ENCODE measurements around the gene NR2F1. TPM values are rescaled to one million over a fixed set of nuclear protein-coding genes. Genes with fewer than 3 reads are reported as not detected.

Gene NR2F1
- total RNA-seq, 1 experiment from 2014 or later = 0.53 TPM

DNA sequence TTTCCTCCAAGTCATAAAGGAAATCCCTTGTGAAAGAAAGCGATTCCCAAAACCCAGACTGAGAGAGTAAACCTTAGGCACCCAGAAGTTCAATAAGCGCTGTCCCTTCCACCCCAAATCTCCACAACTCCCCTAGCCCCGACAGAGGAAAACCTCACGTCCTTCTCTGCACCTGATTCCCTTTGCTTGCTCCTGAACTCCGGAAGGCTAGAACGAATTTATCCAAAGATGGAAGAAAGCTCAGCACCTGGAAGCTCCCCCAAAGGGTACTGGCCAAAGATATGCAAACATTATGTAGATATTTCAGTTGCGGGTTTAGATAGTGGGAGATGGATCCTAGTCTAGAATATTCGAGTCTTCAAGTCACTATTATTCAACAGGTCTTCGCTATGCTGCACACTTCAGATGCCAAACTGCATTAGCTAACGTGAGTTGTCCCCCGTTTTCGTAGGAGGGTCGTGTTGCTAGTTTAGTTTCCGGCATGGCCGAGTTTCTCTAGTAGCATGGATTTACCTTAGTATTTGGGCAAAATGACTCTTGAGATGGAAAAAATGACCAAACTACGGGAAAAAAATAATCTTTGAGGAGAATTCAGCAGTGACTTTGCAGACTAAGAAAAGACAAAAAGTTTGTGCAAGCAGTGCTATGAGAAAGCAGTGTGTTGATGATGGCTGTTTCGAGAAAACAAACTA lies 27.7 kb downstream of the NR2F1 start:
- no peak for DNase-seq (ENCODE audit: low read depth, low spot score)
- in situ Hi-C loops (cut with HindIII; ENCODE audit: low pct_unique_long_range_greater_than_20kb, low sequenced_read_pairs) = loop anchor here (25.0 kb wide), 1 partner anchor 202 kb away; no protein-coding TSS in a partner anchor

DNA sequence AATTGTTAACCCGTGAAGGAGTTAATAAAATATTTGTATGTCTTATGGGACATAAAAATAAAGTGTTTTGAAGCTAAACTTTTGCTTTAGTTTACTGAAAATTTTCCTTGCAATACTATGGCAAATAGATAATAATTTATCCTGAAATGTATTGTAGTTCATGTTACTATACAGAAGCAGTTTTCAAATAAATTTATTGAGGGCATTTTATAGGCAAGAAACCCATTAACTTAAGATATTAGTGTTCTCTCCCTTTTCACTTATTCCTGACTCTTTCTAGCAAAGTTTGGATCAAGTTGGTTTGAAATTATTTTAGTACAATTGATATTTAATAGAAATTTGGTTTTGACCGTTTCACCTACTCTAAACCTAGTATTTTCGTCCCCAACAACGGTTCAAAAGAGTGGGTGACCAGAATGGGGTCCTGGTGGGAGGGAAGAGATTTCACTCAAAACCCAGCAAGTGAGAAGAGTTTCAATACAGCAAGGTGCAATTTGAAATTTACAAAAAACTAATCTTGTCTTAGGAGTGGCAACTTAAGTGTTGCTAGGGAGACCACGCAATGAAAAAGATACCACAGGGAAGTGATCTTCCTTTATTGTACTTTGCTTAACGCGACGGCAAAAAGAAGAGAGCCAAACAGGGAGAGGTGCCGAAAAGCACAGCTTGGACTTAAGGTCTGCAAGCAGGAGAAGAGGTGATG lies 28.4 kb downstream of the NR2F1 start:
- in situ Hi-C loops (cut with HindIII; ENCODE audit: low pct_unique_long_range_greater_than_20kb, low sequenced_read_pairs) = loop anchor here (25.0 kb wide), 1 partner anchor 201 kb away; no protein-coding TSS in a partner anchor
- DNase-seq (ENCODE audit: low read depth, low spot score) = no peak

DNA sequence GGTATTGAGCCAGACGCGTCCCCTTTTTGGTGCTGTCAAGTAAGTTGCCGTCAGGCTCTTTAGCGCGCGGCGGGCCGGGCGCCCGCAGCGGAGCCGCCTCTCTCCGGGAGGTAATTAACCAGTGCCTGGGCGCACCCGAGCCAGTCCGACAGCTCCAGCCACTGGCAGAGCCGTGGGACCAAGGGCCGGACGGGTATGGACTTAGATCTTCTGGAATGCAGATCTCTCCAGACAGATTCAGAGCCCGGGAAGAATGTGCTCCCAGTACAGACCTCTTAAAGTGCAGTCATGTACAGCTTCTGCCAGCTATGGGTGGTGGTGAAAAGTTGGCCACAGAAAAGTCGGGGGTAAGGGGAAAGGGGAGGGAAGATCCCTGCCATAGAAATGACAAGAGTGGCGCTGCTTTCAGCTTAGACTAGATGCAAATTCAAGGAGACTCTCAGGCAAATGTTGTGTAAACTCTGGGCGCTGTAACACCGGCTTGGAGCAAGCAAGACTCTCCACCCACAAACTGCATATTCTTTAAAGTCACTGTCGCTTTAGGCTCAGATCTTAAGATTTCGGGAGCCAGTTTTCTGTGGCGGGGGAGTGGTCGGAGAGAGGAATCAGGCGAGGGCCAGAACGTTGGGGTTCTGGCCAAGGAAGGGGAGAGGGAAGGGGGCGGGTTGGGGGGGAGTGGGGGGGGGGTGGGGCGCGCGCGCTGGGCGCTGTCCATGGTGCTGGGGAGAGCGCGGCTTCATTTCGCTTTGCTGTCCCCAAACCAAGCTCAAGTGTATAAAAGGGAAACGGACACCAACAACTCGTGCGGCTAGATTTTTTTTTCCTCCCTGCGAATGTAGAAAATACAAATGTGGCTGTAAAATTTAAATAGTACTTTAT lies 29.2 kb downstream of the NR2F1 start:
- in situ Hi-C loops (cut with HindIII; ENCODE audit: low pct_unique_long_range_greater_than_20kb, low sequenced_read_pairs) = loop anchor here (25.0 kb wide), 1 partner anchor 200 kb away; no protein-coding TSS in a partner anchor
- peak; percentile 11 for DNase-seq (ENCODE audit: low read depth, low spot score)

DNA sequence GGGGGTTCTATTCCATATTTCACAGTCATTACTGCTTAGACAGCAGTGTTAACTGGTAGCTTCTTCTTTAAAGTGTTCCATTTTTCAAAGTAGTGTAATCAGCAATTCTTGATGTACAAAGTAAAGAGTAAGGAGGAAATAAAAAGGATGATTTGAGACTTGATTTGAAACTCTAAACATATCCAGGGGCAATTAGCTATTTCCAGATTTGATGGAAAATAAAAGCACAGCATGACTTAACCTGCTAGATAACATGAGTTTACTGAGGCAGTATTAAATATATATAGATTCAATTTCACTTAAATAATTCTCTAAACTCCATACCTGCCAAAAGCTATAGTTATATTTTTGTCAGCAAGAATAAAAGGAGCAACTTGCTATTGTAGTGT lies 29.8 kb downstream of the NR2F1 start:
- DNase-seq (ENCODE audit: low read depth, low spot score) = no peak
- in situ Hi-C loops (cut with HindIII; ENCODE audit: low pct_unique_long_range_greater_than_20kb, low sequenced_read_pairs) = loop anchor here (25.0 kb wide), 1 partner anchor 199 kb away; no protein-coding TSS in a partner anchor

DNA sequence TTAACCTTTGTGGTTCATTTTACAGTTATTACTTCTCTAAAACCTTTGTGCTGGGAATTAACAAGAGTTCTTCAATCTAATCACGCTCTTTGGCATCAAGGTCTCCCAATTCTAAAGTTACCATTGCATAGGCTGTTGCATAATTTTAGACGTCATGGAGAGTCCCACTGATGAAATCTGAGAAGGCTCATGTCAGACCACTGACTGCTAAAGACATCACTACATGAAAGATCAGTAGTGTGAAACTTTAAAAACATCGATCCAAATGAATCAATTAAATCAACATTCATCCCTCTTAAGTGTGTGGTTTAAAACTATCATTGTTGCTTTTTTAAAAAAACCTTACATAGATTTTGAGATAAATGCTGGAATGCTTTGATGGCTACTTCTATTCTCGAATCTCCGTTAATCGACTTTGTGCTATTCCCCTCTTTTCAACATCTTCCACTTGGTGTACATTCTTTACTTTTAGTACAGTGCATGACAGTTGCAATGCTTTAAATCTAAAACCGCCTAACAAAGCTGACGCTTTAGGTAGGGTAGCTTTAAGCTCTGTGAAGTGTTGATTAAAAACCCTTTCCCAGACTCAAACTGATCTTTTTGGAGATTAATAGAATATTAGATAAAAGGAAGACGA lies 33.6 kb downstream of the NR2F1 start:
- no peak for DNase-seq (ENCODE audit: low read depth, low spot score)
- in situ Hi-C loops (cut with HindIII; ENCODE audit: low pct_unique_long_range_greater_than_20kb, low sequenced_read_pairs) = loop anchor here (25.0 kb wide), 1 partner anchor 196 kb away; no protein-coding TSS in a partner anchor

DNA sequence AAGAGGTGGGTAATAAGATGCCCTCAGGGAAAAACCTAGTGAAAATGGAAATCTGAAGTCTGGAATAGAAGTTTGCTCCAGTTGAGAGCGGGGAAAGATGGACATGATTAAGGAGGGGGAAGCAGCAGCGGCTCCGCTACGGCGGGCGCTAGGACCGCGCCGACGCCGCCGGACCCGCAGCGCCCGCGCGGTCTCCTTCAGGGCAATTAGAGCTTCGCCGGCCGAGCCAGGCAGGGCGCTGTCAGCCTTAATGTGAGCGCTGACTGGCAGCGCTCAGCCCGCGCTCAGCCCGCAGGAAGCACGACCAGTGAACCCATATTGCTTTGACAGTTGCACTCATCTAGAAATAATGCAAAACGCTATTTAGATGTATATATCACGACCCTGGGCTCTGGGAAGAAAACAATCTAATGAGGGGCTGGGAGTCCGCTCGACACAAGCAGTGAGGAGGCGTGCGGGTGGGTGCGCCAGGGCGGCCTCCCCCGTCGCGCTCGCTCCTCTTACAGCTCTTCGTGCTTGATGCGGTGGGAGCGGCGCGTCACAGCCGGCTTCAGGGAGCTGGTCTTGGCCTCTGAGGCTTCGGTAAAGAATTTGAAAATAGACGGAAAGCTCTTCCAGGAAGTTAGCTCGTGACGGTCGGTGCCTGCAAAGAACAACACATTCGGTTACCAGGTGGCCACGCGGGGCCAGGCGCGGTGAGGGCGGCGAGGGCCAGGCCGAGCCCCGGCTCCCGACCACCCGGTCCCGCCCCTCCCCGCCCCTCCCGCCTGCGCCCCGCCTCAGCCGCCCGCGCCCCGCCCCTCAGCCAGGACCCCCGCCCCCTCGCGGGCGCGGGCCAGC lies 37.7 kb downstream of the NR2F1 start:
- in situ Hi-C loops (cut with HindIII; ENCODE audit: low pct_unique_long_range_greater_than_20kb, low sequenced_read_pairs) = loop anchor here (25.0 kb wide), 1 partner anchor 192 kb away; no protein-coding TSS in a partner anchor
- DNase-seq (ENCODE audit: low read depth, low spot score) = peak; percentile 78

DNA sequence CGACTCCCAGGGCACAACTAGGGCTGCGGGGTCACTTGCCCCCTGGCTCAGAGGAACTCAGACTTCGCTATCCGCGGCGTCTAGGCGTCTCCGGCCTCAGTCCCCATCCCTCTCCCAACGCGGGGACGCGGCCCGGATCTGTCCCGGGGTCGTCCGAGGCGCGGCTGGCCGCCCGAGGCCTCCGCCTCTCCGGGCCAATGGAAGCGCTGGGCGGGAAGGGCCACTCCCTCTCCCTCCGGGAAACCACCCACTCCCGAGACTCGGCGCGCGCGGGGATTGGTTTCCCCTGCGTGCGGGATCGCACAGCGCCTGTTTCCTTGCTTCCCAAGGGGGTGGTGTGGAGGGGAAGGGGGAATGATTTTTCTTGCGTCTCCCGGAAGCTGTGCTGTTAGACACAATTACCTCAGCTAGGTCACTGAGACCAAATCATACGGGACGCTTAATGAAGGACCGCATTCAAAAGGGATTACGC lies 38.3 kb downstream of the NR2F1 start:
- DNase-seq (ENCODE audit: low read depth, low spot score) = peak; percentile 85
- in situ Hi-C loops (cut with HindIII; ENCODE audit: low pct_unique_long_range_greater_than_20kb, low sequenced_read_pairs) = loop anchor here (25.0 kb wide), 1 partner anchor 191 kb away; no protein-coding TSS in a partner anchor

DNA sequence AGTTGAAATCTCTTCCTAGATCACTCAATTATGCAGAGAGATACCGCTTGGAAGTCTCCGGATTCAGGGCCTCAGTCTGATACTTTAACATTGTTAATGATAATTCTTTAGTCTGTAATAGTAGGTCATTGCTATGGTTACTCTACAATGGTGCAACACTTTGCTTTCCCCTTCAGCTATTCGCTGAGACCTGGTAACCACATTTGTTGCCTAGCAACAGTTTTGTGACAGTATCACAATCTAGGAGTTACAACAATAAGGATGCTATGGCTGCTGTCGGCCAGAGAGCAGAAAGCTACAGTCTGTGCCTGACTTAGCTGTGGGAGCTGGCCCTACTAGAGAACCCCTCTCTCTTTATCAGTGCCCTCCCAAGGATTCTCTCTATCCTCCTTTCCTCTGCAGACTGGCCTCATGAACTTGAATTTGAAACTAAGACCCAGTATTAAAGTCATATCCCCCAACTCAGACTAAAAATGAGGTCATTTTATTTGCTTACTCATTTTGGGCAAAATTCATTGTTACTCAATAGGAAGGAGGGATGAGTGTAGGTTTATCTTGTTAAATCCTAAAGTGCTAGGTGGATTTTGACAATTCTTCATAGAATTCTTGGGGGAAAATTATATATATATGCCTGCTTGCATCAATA lies 39.3 kb downstream of the NR2F1 start:
- in situ Hi-C loops (cut with HindIII; ENCODE audit: low pct_unique_long_range_greater_than_20kb, low sequenced_read_pairs) = loop anchor here (25.0 kb wide), 1 partner anchor 190 kb away; no protein-coding TSS in a partner anchor
- peak; percentile 54 for DNase-seq (ENCODE audit: low read depth, low spot score)

DNA sequence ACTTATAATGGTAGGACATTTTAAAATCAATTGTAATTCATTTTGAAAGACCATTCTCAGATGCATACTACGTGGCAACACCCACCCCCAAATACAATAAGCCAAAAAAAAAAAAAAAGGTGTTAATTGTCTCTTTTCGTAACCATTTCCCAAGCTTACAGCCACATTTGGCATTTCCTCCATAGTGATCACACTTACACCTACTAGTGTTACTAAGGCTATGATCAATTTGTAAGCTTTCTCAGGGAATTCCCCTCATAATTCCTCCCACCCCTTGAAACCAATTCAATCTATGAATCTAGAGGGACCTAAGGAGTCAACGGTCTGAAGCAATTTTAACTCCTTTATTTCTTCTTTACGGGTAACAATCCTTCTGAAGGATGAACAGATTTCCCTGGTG lies 40.1 kb downstream of the NR2F1 start:
- DNase-seq (ENCODE audit: low read depth, low spot score) = no peak
- in situ Hi-C loops (cut with HindIII; ENCODE audit: low pct_unique_long_range_greater_than_20kb, low sequenced_read_pairs) = loop anchor here (25.0 kb wide), 1 partner anchor 189 kb away; no protein-coding TSS in a partner anchor

DNA sequence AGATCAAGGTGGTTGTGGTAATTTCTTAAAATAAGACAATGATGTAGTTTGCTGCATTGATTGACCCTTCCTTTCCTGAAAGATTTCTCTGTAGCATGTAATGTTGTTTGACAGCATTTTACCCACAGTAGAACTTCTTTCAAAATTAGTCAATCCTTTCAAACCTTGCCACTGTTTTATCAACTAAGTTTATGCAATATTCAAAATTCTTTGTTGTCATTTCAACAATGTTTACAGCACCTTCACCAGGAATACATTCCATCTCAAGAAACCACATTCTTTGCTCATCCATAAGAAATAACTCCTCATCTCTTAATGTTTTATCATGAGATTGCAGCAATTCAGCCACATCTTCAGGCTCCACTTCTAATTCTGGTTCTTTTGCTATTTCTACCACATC lies 43.8 kb downstream of the NR2F1 start:
- no peak for DNase-seq (ENCODE audit: low read depth, low spot score)
- in situ Hi-C loops (cut with HindIII; ENCODE audit: low pct_unique_long_range_greater_than_20kb, low sequenced_read_pairs) = no loop called here

DNA sequence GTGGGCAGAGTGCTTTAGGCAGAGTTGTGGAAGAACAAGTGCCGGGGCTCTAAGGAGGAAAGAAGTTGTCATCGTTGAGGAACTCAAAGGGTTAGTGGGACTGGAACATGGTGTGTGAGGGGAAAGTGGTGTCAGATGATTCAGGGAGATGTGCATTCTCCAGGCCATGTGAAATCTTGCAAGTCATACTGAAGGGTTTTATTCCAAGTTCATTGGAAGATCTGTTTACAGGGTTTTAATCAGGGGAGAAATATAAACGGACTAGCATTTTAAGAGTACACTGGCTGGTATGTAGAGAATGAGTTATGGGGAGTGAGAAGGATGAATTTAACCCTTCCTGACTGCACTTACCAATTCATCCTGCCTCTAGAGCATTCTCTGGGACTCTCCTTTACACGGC lies 49.3 kb downstream of the NR2F1 start:
- in situ Hi-C loops (cut with HindIII; ENCODE audit: low pct_unique_long_range_greater_than_20kb, low sequenced_read_pairs) = no loop called here
- no peak for DNase-seq (ENCODE audit: low read depth, low spot score)

DNA sequence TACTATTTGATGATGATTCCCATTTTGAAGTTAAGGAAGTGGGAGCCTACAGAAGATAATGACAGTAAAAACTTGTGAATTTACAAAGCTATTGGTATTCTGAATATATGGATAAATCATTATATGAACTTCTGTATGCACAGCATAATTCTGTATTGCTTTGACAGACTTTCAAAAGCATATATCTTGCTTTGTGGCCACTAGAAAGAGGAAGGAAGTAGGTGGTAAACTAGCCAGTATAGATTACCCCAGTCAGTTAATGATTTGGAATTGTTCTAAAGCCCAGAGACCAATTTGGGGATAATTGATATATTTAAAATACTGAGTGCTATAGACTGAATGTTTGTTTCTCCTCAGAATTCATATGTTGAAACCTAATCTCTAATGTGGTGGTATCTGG lies 53.0 kb downstream of the NR2F1 start:
- DNase-seq (ENCODE audit: low read depth, low spot score) = no peak
- in situ Hi-C loops (cut with HindIII; ENCODE audit: low pct_unique_long_range_greater_than_20kb, low sequenced_read_pairs) = no loop called here

DNA sequence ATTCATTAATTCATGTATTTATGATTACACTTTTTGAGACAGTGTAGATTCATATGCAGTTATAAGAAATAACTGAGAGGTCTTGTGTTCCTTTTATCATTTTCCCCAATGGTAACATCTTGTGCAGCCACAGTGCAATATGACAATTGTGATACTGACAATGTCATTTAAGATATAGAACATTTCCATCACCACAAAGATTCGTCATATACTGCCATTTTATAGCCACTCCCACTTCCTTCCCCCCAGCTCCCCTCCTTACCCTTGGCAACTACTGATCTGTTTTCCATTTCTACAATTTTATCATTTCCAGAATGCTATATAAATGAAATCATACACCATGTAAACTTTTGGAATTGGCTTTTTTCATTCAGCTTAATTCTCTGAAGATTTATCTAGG lies 53.8 kb downstream of the NR2F1 start:
- DNase-seq (ENCODE audit: low read depth, low spot score) = no peak
- in situ Hi-C loops (cut with HindIII; ENCODE audit: low pct_unique_long_range_greater_than_20kb, low sequenced_read_pairs) = no loop called here

DNA sequence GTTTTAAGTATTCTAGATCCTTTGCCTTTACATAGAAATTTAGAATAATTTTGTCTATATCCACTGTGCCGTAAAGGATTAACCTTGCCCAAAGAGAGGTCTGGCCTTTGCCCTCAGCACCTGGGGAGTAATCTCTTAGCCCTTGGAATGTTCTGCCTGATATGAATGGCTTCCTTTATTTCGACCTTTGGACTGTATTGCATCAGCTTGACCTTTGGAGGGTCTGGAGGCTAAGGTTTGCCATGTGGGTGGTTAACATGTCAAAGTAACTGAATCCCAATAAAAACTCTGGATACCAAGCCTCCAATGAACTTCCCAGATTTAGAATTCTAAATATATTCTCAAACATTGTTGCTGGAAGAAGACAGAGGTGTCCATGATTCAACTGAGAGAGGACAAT lies 54.7 kb downstream of the NR2F1 start:
- peak; percentile 28 for DNase-seq (ENCODE audit: low read depth, low spot score)
- in situ Hi-C loops (cut with HindIII; ENCODE audit: low pct_unique_long_range_greater_than_20kb, low sequenced_read_pairs) = no loop called here

DNA sequence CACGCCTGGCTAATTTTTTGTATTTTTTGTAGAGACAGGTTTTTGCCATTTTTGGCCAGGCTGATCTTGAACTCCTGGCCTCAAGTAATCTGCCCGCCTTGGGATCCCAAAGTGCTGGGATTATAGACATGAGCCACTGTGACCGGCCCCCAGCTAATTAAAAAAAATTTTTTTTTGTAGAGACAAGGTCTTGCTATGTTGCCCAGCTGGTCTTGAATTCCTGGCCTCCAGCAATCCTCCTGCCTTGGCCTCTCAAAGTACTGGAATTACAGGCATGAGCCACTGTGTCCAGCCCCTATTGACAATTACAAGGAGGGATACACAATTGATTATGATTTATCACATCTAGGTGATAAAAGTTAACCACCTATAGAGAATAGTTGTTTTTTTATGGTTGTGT lies 59.5 kb downstream of the NR2F1 start:
- DNase-seq (ENCODE audit: low read depth, low spot score) = no peak
- in situ Hi-C loops (cut with HindIII; ENCODE audit: low pct_unique_long_range_greater_than_20kb, low sequenced_read_pairs) = no loop called here
